ENCODE measurements around the gene GSKIP.
A peak's percentile ranks its signal among the peaks of the same experiment; 100 is the strongest.
"Not testable (repeated sequence)": the region's sequence is repeated elsewhere in the genome, so short reads cannot be mapped to it uniquely, and the experiment has no call there.

Gene GSKIP, protein sequence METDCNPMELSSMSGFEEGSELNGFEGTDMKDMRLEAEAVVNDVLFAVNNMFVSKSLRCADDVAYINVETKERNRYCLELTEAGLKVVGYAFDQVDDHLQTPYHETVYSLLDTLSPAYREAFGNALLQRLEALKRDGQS

DNA sequence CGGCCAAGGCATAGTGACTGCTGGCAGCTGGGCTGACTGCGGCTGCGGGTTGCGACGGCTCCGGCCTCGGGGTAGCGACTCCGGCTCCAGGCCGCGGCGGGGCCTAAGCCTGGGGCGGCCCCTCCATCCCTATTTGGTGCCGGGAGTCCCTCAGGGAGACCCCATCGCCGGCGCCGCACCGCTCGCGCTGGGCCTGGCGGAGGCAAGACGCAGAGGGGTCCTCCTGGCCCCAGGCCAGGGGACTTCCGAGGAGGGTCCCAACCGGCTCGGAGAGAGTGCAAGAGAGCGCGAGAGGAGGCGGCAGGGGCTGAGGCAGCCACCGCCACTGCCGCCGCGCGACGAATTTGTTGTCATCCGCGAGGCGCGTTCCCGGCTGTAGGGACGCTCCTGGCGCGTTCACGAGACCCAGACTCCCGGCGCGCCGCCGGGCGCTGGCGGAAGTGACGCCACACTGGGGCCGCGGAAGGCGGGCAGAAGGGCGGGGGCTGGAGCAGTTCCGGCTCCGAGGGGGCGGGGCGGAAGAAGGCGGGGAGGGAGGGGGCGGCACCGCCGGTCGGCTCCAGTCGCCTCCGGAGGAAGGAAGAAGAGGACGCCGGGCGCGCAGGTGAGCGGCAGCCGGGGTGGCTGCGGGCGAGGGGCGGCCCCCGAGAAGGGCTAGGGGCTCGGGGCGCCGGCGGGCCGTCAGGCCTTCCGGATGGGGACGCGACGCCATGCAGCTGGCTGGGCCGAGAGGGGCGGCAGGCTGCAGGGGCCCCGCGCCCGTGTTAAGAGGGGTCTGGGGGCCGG lies at the start of gene GSKIP, which contains the start of gene ATG2B:
Gene GSKIP, plus strand, starts transcription at position 562 of the 786 bp plus-strand sequence. CDS start 18,722 bp downstream, outside the sequence.
Gene ATG2B, minus strand, starts transcription at position 377 of the 786 bp plus-strand sequence. Its CDS starts 365 bp downstream, at position 12.
- peak; percentile 85 to 94 for DNase-seq

DNA sequence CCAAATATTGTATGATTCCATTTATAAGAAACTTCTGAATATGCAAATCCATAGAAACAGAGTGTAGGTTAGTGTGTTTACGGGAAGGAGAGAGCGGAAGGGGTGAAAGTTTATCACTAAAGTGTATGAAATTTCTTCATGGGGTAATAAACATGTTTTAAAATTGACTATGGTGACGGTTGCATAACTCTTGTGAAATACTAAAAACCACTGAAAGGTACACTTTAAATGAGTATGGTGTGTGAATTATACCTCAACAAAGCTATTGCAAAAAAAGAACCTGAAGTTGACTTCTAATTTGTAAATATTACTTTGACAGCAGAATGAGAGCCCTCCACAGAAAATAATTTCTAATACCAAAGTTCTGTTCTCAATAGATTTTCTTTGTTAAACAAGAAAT lies 47.2 kb upstream of the GSKIP start:
- DNase-seq = no peak

DNA sequence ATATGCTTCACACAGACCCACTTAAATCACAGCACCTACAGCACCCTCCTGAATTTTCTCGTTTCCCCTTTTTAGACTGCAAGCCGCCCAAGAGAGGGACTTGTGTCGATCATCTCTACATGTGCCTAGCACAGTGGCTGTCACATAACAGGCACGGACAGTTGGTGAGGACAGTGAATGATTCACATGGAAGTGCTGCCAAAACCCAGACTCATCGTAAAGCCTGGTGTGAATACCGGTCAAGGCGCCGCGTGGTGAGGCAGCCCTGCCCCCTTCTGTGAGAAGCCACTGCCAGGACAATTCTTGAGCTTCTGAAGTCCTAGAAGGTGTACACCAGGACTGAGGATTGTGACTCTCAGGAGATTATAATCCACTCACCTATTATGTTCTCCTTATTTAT lies 44.5 kb upstream of the GSKIP start:
- DNase-seq = no peak

DNA sequence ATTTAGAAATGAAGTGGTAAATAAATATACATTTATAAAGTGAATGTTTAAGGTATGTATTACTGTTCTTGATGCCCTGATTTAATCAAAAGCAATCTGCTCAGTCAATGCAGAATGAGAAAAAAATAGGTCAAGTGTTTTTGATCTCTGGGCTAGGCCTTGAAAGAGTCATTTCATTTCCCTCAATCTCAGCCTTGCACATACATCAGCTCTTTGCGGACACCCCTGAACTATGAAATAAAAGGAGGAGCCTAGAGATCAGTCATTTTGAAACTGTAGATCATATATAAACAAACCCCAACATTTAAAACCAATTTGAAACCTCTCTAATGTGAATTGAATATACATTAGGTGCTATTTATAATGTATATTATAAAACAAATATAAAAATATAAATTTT lies 42.7 kb upstream of the GSKIP start:
- no peak for DNase-seq

DNA sequence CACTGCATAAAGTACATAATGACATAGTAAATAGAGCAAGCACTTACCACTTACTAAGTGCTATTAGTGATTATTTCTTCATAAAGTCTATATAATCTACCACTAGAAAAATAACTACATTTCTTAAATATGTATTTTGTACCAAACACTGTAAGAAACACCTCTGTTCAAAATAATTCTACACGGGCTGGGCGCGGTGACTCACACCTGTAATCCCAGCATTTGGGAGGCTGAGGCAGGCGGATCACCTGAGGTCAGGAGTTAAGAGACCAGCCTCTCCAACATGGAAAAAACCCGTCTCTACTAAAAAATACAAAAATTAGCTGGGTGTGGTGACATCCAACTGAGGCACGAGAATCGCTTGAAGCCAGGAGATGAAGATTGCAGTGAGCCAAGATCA lies 39.1 kb upstream of the GSKIP start:
- DNase-seq = no peak

DNA sequence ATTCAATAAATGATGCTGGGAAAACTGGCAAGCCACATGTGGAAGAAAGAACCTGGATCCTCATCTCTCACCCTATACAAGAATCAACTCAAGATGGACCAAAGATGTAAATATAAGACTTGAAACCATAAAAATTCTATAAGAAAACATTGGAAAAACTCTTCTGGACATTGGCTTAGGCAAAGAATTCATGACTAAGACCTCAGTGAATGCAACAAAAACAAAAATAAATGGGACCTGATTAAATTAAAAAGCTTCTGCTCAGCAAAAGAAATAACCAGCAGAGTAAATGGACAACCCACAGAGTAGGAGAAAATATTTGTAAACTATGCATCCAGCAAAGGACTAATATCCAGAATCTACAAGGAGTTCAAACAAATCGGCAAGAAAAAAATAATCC lies 24.8 kb upstream of the GSKIP start:
- no peak for DNase-seq

DNA sequence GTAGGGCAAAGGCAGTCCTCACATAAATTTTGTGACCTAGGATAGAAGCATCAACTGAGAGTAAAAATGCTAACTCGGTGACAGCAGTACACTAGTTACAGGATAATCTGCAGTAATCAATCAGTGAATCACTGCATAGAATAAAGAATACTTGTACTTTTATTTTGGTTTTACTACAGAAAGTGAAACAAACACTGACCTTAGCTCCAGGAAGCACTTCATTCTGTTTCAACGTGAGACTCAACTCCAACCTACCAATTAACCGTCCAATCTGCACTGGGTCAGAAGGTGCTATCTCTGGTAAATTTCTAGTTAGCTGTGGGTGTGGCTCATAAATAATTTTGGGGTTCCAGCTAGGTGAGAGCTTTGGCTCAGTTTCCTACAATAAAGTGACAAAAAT lies 22.0 kb upstream of the GSKIP start:
- DNase-seq = no peak

DNA sequence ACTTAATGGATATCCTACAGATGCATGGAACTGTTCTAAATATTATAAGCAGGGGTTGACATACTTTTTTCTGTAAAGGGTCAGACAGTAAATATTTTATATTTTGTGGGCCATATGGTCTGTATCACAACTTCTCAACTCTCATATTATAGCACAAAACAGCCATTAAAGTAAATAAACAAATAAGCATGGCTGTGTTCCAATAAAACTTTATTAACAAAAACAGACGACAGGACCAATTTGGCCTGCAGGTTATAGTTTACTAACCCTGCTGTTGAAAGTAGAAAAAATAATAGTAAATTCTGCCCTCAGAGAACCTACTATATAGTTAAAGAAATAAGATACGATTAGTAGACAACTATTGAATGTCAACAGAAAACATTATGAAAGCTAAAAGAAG lies 17.7 kb upstream of the GSKIP start:
- no peak for DNase-seq

DNA sequence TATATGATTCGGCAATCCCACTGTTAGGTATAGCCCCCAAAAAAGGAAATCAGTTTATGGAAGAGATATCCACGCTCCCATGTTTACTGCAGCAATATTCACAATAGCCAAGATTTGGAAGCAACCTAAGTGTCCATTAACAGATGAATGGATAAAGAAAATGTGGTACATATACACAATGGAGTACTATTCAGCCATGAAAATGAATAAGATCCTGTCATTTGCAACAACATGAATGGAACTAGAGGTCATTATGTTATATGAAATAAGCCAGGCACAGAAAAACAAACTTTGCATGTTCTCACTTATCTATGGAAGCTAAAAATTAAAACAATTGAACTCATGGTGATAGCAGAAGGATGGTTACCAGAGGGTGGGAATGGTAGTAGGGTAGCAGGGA lies 15.4 kb upstream of the GSKIP start:
- DNase-seq = not testable (repeated sequence)

DNA sequence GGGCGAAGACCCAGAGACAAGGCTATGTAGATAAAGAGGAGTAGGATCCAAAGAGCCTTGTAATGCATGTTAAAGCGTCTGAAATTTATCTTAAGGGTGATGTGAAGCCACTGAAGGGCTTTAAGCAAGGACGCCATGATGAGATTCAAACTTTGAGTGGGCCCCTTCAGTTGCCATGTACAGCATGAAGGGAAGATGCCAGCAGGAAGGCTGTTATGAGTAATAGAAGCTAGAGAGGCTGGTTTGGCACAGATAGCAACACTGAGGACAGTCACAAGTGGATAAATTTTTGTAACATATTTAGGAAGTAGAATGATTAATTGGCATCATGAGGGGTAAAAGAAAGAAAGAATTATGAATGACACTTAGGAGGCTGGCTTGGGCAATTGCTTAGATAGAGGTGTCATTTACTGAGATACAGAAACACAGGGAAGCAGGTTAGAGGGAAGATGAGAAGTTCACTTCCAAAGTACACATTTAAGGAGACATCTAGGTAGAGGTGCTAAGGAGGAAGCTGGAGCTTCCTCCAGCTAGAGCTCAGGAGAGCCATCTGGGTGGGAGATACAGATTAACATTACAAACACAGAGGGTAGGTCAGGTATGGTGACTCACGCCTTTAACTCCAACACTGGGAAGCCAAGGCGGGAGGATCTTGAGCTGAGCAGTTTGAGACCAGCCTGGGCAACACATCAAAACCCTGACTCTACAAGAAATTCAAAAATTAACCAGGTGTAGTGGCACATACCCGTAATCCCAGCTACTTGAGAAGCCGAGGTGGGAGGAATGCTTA lies 13.8 kb upstream of the GSKIP start:
- no peak for DNase-seq

DNA sequence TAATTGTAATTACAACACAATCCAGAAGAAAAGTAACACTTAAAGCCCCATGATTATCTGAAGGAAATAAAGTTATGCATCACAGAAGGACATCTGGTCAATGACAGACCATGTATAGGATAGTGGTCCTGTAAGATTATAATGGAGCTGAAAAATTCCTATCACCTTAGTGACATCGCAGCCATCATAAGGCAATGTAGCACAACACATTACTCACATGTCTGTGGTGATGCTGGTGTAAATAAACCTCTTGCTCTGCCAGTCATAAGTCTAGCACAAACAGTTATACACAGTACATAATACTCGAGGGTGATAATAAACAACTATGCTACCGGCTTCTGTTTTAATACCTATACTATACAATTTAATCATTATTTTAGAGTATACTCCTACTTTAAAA lies 11.3 kb upstream of the GSKIP start:
- DNase-seq = no peak

DNA sequence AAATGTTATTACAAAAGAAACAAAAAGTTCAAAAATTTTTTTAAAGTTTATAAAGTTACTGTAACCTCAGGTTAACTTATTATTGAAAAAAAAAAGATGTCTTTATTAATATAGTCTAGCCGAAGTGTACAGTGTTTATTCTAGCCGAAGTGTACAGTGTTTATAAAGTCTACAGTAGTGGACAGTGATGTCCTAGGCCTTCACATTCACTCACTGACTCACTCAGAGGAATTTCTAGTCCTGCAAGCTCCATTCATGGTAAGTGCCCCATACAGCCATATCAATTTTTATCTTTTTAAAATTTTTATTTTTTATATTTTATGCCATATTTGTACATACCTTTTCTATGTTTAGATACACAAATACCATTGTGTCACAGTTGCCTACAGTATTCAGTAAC lies 10.6 kb upstream of the GSKIP start:
- DNase-seq = no peak

DNA sequence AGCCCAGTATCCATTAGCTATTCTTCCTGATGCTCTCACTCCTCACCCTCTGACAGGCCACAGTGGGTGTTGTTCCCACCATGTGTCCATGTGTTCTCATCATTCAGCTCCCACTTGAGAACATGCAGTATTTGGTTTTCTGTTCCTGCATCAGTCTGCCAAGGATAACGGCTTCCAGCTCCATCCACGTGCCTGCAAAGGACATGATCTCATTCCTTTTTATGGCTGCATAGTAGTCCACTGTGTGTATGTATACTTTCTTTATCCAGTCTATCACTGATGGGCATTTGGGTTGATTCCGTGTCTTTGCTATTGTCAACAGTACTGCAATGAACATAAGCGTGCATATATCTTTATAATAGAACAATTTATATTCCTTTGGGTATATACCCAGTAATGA lies 9.1 kb upstream of the GSKIP start:
- DNase-seq = no peak

DNA sequence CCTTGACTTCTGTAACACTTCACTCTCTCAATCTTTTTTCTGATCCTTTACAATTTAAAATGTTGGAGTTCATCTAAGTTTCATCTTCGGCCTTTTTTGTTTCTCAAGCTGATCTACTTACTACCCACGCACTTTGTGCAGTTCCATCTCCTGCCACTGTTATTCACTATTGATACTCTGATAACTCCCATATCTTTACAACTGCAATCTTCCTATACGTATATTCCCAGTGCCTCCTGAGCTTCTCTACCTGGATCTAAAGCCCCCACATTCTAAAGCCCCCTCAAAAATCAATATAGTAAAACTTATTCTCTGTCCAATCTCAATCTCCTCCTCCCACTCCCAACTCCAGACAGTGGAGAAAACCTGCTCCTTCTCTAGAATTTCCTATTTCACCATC lies 6.1 kb upstream of the GSKIP start:
- DNase-seq = no peak

DNA sequence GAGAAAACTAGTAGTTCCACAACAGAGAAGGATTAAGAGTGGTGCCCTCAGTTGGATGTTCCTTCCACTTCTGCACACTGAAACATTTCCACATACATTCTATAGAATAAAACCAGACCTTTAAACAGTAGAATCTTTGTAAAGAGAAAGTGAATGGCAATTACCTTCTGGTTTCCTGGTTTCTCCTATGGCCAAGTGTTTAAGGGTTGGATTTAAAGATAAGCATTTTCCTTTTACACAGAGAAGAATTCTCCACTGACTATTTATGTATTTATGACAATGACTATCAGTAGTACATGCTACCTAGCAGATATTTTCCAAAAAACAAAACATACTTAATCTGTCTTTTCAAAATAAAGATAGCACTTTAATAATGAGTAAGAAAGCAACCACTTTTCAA lies 3.4 kb upstream of the GSKIP start:
- no peak for DNase-seq

DNA sequence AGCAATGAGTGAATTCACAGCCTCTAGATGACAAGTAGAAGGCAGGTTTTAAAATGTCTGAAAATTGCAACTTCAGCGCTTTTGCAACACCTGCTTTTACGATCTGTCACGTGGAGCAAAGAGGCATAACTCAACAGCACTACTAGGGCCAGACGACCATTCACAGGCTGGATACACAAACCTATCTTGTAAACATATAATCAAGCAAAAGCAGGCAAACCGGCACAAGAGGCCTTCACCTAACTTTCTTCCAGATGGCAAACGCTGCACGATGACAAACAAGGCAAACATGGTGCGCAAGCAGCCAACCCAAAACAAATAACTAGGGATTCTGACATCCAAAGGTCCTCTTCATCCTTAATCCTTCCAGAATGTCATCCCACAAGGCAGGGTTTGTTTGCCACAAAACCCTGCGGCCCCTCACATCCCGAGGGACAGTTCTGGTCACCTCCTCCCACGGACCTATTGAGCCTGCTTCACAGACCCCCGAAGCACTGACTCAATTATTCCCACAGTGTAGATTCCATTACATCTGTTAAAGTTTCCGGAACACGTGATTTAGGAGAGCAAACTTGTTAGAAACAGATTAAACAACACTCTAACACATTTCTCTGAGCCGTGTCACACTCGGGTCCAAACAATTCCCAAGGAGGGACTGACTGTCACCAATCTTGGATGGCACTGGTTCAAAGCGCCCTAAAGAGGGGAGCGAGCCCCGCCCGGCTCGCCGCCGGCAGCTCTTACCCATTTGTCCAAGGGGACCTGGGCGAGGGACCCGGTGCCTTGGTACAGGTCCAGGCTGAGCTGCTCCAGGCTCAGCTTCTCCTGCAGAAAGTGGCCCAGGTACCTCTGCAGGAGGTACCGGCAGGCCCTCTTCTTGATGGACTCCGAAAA lies 1.0 kb upstream of the GSKIP start:
- no peak for DNase-seq

DNA sequence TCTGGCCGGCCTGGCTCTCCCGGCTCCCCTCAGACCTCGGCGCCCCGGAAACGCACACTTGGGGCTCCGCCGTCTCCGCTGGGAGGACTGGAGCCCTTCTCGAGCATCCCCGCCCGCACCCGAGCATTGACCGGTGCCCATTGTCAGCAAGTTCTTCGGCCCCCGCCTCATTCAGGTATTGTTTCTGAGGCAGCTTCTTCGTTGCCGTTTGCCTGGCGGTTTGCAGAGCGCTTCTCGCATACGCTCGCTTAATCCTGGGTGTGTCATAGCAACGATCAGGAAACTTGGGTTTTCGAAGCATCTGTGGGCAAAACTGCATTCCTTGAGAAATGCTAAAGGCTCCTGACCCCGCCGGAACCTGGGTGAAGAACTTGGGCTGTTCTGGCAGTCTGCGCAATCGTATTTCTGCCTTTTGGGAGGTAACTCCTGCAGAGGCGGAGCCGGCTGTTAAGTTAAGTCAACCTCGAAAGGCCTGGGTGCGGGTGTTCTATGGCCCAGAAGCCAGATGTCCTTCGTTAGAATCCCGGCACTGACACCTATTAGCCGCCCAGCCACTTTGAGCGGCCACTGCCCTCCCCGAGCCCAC lies 518 bp downstream of the GSKIP start:
- DNase-seq = no peak

DNA sequence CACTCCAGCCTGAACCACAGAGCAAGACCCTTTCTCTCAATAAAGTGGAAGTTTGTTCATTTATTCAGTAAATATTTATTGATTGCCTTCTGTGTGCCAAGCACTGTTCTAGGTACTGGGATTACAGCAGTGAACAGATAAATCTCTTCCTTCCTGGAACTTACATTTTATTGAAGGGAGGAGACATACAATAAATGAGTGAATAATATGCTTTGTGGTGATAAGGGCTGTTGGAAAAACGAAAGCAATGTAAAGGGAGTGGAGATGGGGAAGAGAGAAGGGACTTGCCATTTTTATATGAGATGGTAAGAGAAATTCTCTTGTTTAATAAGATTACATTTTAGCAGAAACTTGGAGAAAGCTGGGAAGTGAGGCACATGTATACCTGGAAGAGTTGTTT lies 1.6 kb downstream of the GSKIP start:
- DNase-seq = no peak

DNA sequence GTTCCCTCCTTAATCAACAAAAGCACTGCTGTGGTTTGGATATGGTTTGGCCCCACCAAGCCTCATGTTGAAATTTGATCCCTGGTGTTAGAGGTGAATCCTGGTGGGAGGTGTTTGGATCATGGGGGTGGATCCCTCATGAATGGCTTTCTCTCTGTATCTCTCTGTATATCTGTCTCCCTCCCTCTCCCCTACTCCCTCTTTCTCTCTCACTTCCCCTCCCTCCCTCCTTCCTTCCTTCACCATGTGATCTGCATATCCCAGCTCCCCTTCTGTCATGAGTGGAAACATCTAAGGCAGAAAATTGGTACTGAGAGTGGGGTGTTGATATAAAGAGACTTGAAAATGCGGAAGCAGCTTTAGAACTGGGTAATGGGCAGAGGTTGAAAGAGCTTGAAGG lies 5.2 kb downstream of the GSKIP start:
- DNase-seq = no peak

DNA sequence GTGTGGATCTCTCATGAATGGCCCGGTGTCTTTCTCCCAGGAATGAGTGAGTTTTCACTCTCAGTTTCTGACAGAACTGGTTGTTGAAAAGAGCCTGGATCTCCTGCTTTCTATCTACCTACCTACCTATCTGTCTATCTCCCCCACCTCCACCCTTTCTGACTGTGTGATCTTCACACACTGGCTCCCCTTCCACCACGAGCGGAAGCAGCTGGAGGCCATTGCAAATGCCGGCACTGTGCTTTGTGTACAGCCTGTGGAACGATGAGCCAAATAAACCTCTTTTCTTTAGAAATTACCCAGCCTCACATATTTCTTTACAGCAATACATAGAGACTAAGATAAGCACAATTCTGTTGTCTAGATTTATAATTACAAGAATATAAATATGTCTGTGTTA lies 7.2 kb downstream of the GSKIP start:
- DNase-seq = no peak

DNA sequence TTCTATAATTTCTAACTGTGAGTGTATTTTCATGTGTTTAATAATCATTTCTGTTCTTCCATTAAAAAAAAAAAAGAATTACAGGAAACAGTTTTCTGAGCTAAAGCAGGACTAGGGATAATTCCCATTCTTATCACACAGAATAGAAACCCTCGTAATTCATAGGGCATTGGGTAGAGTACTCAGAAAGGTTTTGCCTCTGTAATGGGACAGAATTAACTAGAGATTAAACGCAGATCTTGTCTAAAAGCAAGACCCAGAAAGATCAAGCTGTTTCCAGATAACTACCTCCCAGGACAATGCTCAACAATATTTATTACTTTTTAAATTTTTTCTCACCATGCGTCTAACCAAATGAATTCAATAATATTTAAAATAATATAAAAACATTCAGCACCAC lies 10.2 kb downstream of the GSKIP start:
- DNase-seq = no peak

DNA sequence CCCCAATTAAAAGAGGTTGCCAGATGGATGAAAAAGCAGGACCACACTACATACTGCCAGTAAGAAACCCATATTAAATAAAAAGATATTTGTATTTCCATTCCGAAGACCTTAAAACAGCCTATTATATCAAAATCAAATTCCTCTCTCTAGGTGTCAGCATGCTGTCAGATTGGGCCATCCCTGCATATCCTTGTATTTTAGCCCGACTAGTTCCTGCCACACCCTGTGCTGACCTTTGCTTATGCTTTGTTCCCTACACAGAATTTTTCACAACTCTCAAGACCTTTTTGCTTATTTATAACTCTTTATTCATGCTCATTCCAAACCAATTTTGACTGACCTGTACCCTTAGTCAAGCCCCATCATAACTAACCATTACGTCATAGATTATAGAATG lies 12.8 kb downstream of the GSKIP start:
- no peak for DNase-seq

DNA sequence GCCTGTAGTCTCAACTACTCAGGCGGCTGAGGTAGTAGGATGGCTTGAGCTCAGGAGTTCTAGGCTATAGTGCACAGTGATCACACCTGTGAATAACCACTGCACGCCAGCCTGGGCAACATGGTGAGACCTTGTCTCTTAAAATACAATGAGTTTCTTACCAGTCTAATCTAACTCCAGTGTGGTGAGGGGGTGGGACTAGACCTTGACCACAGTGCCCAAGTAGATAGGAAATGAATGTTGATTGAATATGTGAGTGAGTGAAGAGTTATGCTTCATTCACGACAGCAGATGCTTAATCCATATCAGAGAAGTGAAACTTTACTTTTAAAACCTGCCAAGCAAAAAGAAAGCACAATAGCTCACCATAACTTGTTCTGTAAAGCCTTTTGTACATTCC lies 17.4 kb downstream of the GSKIP start:
- DNase-seq = no peak

Data from NCI-H1930 (cell line).